ENCODE data around the gene LBX2. TPM values are rescaled to one million over a fixed set of nuclear protein-coding genes. Genes with fewer than 3 reads are reported as not detected.

LBX2 gene
- total RNA-seq, 1 donor from 2014 or later = 0.52 TPM

GRCh38 chr2:74507145-74507925, 7.9 kb upstream of the LBX2 start, which contains the start of gene PCGF1:
PCGF1 (minus strand) TSS chr2:74507695; CDS start chr2:74507668, 27 bp downstream.
- DNase-seq = peak; percentile 100
- intact Hi-C loops (cut with micrococcal nuclease) = no loop called here
- peak; percentile 94 for ATAC-seq

GRCh38 chr2:74505448-74506246, 6.2 kb upstream of the LBX2 start:
- DNase-seq = no peak
- intact Hi-C loops (cut with micrococcal nuclease) = no loop called here
- no peak for ATAC-seq

- intact Hi-C loops (cut with micrococcal nuclease) = loop anchor here (5.0 kb wide), 1 partner anchor 83 kb away; no protein-coding TSS in a partner anchor
- DNase-seq (no peak), ATAC-seq (no peak)
Observed at GRCh38 chr2:74504591-74504990, 5.2 kb upstream of the LBX2 start.

GRCh38 chr2:74503506-74504475, 4.4 kb upstream of the LBX2 start:
- no peak for DNase-seq
- no peak for ATAC-seq
- intact Hi-C loops (cut with micrococcal nuclease) = loop anchor here (5.0 kb wide), 1 partner anchor 84 kb away; no protein-coding TSS in a partner anchor

GRCh38 chr2:74502720-74503505, 3.5 kb upstream of the LBX2 start:
- DNase-seq (peak; percentile 90), ATAC-seq (peak; percentile 73)
- intact Hi-C loops (cut with micrococcal nuclease) = loop anchor here (5.0 kb wide), 1 partner anchor 84 kb away; no protein-coding TSS in a partner anchor

GRCh38 chr2:74502147-74502719, 2.8 kb upstream of the LBX2 start:
- DNase-seq (peak; percentile 37), ATAC-seq (peak; percentile 7)
- intact Hi-C loops (cut with micrococcal nuclease) = loop anchor here (5.0 kb wide), 1 partner anchor 85 kb away; no protein-coding TSS in a partner anchor

GRCh38 chr2:74501335-74502071, 2.1 kb upstream of the LBX2 start:
- intact Hi-C loops (cut with micrococcal nuclease) = loop anchor here (5.0 kb wide), 1 partner anchor 86 kb away; no protein-coding TSS in a partner anchor
- no peak for DNase-seq
- ATAC-seq = no peak

GRCh38 chr2:74500578-74500946, 1.2 kb upstream of the LBX2 start:
- intact Hi-C loops (cut with micrococcal nuclease) = loop anchor here (5.0 kb wide), 1 partner anchor 87 kb away; no protein-coding TSS in a partner anchor
- ATAC-seq (no peak), DNase-seq (no peak)

- intact Hi-C loops (cut with micrococcal nuclease) = loop anchor here (5.0 kb wide), 1 partner anchor 87 kb away; no protein-coding TSS in a partner anchor
- no peak for ATAC-seq
- no peak for DNase-seq
Observed at GRCh38 chr2:74499940-74500577, 656 bp upstream of the LBX2 start.

- no peak for DNase-seq
- no peak for ATAC-seq
- intact Hi-C loops (cut with micrococcal nuclease) = no loop called here
Observed at GRCh38 chr2:74498500-74499266, 720 bp downstream of the LBX2 start.

- DNase-seq (no peak), ATAC-seq (peak; percentile 10)
- intact Hi-C loops (cut with micrococcal nuclease) = no loop called here
Observed at GRCh38 chr2:74497777-74498499, 1.5 kb downstream of the LBX2 start.

- intact Hi-C loops (cut with micrococcal nuclease) = no loop called here
- no peak for ATAC-seq
- no peak for DNase-seq
Observed at GRCh38 chr2:74496997-74497776, 2.2 kb downstream of the LBX2 start.

GRCh38 chr2:74495440-74495839, 4.0 kb downstream of the LBX2 start:
- no peak for ATAC-seq
- no peak for DNase-seq
- intact Hi-C loops (cut with micrococcal nuclease) = no loop called here

GRCh38 chr2:74493546-74493945, 5.9 kb downstream of the LBX2 start:
- intact Hi-C loops (cut with micrococcal nuclease) = no loop called here
- no peak for ATAC-seq
- no peak for DNase-seq
